Astrocyte (in vitro differentiated cells and primary cell): ENCODE data around the gene IGSF21.

Experiments
- CTCF ChIP-seq: IDR thresholded peaks from 2 replicates; pipeline ENCODE4 v1.5.1; 2011; ENCODE audit warnings: low read depth, mild to moderate bottlenecking, inconsistent platforms, low read length, moderate library complexity; ENCODE audit not compliant: insufficient read depth
- EZH2 ChIP-seq: IDR thresholded peaks from 2 replicates; pipeline ENCODE4 v1.6.1; 2012; ENCODE audit warnings: mild to moderate bottlenecking, low read length, inconsistent platforms; ENCODE audit not compliant: insufficient read depth

GRCh38 chr1:18357622-18358230, 250.1 kb downstream of the IGSF21 start:
- no peak for TF ChIP-seq CTCF
- TF ChIP-seq EZH2, result no peak
